Nephron (organoid): ENCODE results near the gene TRPM2.

Experiments used
- H3K27ac Mint-ChIP-seq, 3 experiments: 2 replicates each; pipeline ENCODE4 v1.8.0; 2020; ENCODE audit warnings: mixed read lengths in 3 of 3, mild to moderate bottlenecking in 2 of 3, moderate library complexity in 1 of 3
- H3K27me3 Mint-ChIP-seq: 2 replicates; pipeline ENCODE4 v1.8.0; 2021; ENCODE audit warnings: low read depth, mild to moderate bottlenecking, moderate library complexity, mixed read lengths
- H3K36me3 Mint-ChIP-seq: 2 replicates; pipeline ENCODE4 v1.8.0; 2020; ENCODE audit warnings: low read depth, mixed read lengths
- H3K4me1 Mint-ChIP-seq: 2 replicates; pipeline ENCODE4 v1.8.0; 2020; ENCODE audit warnings: mixed read lengths
- H3K4me3 Mint-ChIP-seq, 3 experiments: 2 replicates each; pipeline ENCODE4 v1.8.0; 2020; ENCODE audit warnings: mild to moderate bottlenecking in 3 of 3, mixed read lengths in 3 of 3, moderate library complexity in 2 of 3
- H3K9me3 Mint-ChIP-seq: 2 replicates; pipeline ENCODE4 v1.8.0; 2020; ENCODE audit warnings: mixed read lengths
- TF ChIP-seq, protein P1 (sequence below), 3 experiments: fragments of 200-600 bp; sonication (generic); IDR thresholded peaks; one replicate each; pipeline ENCODE4 v1.5.0; 2021; ENCODE audit warnings: antibody characterized with exemption in 3 of 3; ENCODE audit not compliant: unreplicated experiment in 3 of 3

The TRPM2 gene

DNA sequence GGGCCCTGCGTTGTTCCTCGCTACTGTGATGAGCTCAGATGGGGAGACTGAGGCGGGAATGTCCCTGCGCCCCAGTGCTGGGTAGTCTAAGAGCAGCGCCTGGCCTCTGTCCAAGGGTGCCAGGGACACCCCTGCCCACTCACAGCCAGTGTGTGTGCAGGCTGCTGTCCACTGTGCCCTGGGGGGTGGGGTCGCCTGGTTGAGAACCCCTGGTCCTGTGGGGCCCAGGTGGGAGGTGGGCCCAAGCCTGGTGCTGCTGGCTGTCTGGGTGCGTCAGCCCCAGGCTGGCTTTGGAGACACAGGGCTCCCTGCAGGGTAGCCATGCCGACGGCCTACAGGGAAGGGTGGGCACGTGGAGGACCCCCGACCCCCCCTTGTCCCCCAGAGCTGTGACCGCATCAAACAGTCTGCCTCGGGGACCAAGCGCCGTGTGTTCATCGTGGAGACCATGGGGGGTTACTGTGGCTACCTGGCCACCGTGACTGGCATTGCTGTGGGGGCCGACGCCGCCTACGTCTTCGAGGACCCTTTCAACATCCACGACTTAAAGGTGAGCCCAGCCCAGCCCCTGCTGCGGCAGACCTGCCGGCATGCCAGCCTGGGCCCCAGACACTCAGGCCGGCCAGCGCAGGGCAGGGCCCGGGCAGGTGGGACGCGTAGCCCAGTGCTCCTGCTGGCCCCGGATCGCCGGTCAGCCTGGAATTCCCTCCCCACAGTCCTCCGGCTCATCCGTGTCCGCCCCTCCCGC, 29.1 kb upstream of the TRPM2 start:
- H3K4me3 Mint-ChIP-seq = no peak overlapping the region
- H3K4me1 Mint-ChIP-seq = no peaks in the 10 kb centered on the region
- TF ChIP-seq, protein P1, sequence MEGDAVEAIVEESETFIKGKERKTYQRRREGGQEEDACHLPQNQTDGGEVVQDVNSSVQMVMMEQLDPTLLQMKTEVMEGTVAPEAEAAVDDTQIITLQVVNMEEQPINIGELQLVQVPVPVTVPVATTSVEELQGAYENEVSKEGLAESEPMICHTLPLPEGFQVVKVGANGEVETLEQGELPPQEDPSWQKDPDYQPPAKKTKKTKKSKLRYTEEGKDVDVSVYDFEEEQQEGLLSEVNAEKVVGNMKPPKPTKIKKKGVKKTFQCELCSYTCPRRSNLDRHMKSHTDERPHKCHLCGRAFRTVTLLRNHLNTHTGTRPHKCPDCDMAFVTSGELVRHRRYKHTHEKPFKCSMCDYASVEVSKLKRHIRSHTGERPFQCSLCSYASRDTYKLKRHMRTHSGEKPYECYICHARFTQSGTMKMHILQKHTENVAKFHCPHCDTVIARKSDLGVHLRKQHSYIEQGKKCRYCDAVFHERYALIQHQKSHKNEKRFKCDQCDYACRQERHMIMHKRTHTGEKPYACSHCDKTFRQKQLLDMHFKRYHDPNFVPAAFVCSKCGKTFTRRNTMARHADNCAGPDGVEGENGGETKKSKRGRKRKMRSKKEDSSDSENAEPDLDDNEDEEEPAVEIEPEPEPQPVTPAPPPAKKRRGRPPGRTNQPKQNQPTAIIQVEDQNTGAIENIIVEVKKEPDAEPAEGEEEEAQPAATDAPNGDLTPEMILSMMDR (IDR thresholded peaks at IDR 0.05; ENCODE audit: unreplicated experiment in 3 of 3) = no peak
- H3K9me3 Mint-ChIP-seq = no peaks in the 10 kb centered on the region
- H3K27ac Mint-ChIP-seq = no peak overlapping the region
- no peaks in the 10 kb centered on the region for H3K27me3 Mint-ChIP-seq
- H3K36me3 Mint-ChIP-seq = no peaks in the 10 kb centered on the region

DNA sequence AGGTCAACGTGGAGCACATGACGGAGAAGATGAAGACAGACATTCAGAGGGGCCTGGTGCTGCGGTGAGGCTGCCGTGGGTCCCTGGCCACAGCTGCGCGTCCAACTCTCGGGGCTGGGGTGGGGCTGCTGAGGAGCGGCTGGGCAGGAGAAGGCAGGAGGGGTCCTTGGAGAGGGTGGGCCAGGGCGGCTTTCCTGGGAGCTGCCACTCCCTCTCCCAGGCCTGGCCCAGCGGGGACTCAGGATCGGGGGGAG, 28.6 kb upstream of the TRPM2 start:
- Mint-ChIP-seq H3K9me3 (no peaks in the 10 kb centered on the region), H3K27me3 (no peaks in the 10 kb centered on the region), H3K4me3 (no peak overlapping the region), H3K4me1 (no peaks in the 10 kb centered on the region), H3K36me3 (no peaks in the 10 kb centered on the region), H3K27ac (no peak overlapping the region)
- TF ChIP-seq, protein P1 (IDR thresholded peaks at IDR 0.05; ENCODE audit: unreplicated experiment in 3 of 3) = no peak

DNA sequence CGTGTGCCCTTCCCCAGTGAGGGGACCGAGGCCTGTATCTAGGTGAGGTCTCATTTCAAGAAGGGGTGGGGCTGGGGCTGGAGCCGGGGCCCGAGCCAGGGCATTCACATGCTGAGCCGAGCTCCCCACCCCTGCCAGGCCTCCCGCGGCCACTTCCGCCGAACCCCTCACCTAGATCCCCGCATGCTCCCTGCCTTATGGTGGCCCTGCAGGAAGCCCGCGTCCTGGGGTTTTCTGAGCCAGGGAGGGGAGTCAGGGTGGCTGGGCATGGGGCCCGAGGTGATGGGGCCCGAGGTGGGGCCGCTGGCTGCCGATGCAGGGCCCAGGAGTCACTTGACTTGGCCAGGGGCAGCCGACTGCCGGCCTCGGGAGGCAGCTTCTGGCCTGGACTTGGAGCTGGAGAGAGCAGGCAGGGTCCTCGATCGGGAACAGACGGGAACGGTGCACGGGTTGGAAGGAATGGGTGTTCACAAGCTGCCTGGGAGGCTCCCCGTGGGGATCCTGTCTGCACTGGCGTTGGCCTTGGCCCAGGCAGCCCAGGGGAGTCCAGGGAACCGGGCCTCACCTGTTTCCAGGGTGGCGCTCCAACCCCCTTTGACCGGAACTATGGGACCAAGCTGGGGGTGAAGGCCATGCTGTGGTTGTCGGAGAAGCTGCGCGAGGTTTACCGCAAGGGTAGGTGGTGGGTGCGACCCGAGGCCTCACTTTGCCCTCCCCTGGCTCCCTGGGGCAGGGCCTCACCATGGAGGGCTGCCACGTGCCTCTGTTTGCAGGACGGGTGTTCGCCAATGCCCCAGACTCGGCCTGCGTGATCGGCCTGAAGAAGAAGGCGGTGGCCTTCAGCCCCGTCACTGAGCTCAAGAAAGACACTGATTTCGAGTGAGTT, 27.8 kb upstream of the TRPM2 start:
- Mint-ChIP-seq H3K4me1 (no peaks in the 10 kb centered on the region), H3K36me3 (no peaks in the 10 kb centered on the region), H3K27ac (no peak overlapping the region), H3K4me3 (no peak overlapping the region), H3K27me3 (no peaks in the 10 kb centered on the region), H3K9me3 (no peaks in the 10 kb centered on the region)
- TF ChIP-seq, protein P1 (IDR thresholded peaks at IDR 0.05; ENCODE audit: unreplicated experiment in 3 of 3) = no peak

DNA sequence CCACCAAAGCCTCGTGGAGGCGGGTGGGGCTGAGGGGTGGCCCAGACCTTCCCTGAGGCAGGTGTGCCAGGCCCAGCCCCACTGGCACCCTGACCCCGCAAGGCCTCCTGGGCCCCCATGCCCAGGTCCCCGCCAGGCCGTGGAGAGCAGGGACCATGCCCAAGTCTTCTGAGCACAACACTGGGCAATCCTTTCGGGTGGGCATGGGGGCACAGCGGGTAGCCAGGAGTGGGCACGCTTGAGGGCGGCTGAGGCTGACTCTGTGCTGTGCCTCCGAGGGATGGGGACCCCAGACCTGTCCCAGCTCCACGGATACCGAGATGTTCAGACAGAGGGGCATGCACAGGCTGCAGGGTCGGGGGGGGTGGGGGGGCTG, 27.2 kb upstream of the TRPM2 start:
- TF ChIP-seq, protein P1 (IDR thresholded peaks at IDR 0.05; ENCODE audit: unreplicated experiment in 3 of 3) = no peak
- no peak overlapping the region for H3K4me3 Mint-ChIP-seq
- no peaks in the 10 kb centered on the region for H3K9me3 Mint-ChIP-seq
- no peaks in the 10 kb centered on the region for H3K36me3 Mint-ChIP-seq
- no peaks in the 10 kb centered on the region for H3K27me3 Mint-ChIP-seq
- no peak overlapping the region for H3K27ac Mint-ChIP-seq
- H3K4me1 Mint-ChIP-seq = no peaks in the 10 kb centered on the region

DNA sequence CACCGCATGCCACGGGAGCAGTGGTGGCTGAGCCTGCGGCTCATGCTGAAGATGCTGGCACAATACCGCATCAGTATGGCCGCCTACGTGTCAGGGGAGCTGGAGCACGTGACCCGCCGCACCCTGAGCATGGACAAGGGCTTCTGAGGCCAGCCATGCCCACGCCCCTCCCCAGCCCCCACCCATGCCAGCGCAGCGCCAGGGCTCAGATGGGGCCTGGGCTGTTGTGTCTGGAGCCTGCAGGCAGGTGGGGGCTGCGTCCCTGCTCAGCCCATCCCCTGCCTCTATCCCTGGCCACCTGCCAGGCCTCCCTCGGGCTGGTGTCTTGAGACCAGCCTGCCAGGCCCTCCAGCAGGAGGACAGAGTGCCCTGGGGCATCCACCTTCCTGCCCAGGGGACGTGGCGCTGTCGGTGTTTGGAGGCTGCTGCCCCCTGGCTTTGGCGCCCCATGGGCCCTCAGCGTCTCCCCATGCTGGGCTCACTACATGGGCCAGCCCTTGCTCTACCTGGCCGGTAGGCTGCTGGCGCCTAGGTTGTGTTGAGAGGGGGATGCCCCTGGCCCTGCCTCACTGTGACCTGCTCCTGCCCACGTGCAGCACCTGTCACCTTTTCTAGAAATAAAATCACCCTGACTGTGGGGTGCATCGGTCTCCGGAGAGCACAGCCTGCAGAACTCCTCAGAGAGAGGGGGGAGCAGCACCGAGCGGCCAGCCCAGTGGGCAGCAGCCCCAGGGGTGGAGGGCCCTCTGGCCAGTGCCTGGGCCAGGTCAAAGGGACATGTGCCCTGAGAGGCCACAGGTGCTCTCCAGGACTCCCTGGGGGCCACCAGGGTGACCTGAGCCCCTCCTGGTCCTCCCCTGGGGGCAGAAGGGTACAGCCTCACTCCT, 26.5 kb upstream of the TRPM2 start:
- H3K36me3 Mint-ChIP-seq = peaks cover 2% of the 10 kb centered on the region

More for the DNA sequence above, 26.5 kb upstream of the TRPM2 start:
- TF ChIP-seq, protein P1 (IDR thresholded peaks at IDR 0.05; ENCODE audit: unreplicated experiment in 3 of 3) = no peak
- Mint-ChIP-seq H3K4me3 (no peak overlapping the region), H3K9me3 (no peaks in the 10 kb centered on the region), H3K4me1 (no peaks in the 10 kb centered on the region), H3K27ac (no peak overlapping the region), H3K27me3 (no peaks in the 10 kb centered on the region)
